Activated B cell treated with CpG ODN at 0.5 μM for 24 hours (primary cell): ENCODE results near the gene PITX3. TPM values are rescaled to one million over a fixed set of nuclear protein-coding genes. Genes with fewer than 3 reads are reported as not detected.

Experiments used
- ATAC-seq: fragments of 200-7000 bp; cut with Tn5 transposase; one replicate; pipeline ENCODE4 v1.10.0; 2021; ENCODE audit warnings: low read depth, mild to moderate bottlenecking, moderate library complexity
- CTCF ChIA-PET: fragments of 350-600 bp; sonication (Branson Sonifier 250); formaldehyde crosslinking; loops from one replicate; lab custom pipeline; 2021; ENCODE audit warnings: antibody characterized with exemption; lab: Charles Lee
- POLR2A ChIA-PET: fragments of 350-600 bp; sonication (Branson Sonifier 250); formaldehyde crosslinking; loops from one replicate; lab custom pipeline; 2021; ENCODE audit warnings: antibody characterized with exemption; lab: Charles Lee
- DNase-seq: peaks from one replicate; pipeline ENCODE4 v3.0.0; 2022
- H3K27ac Mint-ChIP-seq: one replicate; pipeline ENCODE4 v1.8.0; 2020; ENCODE audit warnings: mixed read lengths
- H3K27me3 Mint-ChIP-seq: one replicate; pipeline ENCODE4 v1.8.0; 2021; ENCODE audit warnings: mixed read lengths
- H3K36me3 Mint-ChIP-seq: one replicate; pipeline ENCODE4 v1.8.0; 2021; ENCODE audit warnings: low read depth, mixed read lengths
- H3K4me1 Mint-ChIP-seq: one replicate; pipeline ENCODE4 v1.8.0; 2021; ENCODE audit warnings: mixed read lengths
- H3K4me3 Mint-ChIP-seq: one replicate; pipeline ENCODE4 v1.8.0; 2020; ENCODE audit warnings: mild to moderate bottlenecking, mixed read lengths
- H3K9me3 Mint-ChIP-seq: one replicate; pipeline ENCODE4 v1.8.0; 2020; ENCODE audit warnings: mixed read lengths
- CTCF ChIP-seq: fragments of 200-600 bp; IDR thresholded peaks from one replicate; pipeline ENCODE4 v1.8.0; 2022; ENCODE audit warnings: antibody characterized with exemption, mild to moderate bottlenecking
- intact Hi-C: fragments of 100-400 bp; cut with micrococcal nuclease; formaldehyde crosslinking; loops from one replicate; pipeline ENCODE4 v1.15.1; 2024
- total RNA-seq: library from RNA; stranded (reverse); gene quantifications from 2 replicates; pipeline ENCODE4 v1.2.3, GENCODE V29; 2022

The PITX3 gene
- total RNA-seq, 1 donor from 2014 or later: not detected

- H3K4me3 Mint-ChIP-seq: peak overlapping the region; percentile 82
- intact Hi-C loops: loop anchor here (1.0 kb wide), 3 partner anchors 10 to 353 kb away; partner anchors contain the start of gene PITX3
- no peak overlapping the region for H3K27ac Mint-ChIP-seq
- no peaks in the 10 kb centered on the region for H3K9me3 Mint-ChIP-seq
- POLR2A ChIA-PET: interaction anchor here (0.8 to 3.1 kb wide), 12 partner anchors 9 to 231 kb away, joined by 3 to 33 read pairs (median 6); partner anchors contain the start of genes CUEDC2, FBXL15, GBF1 and NFKB2
- peaks cover 57% of the 10 kb centered on the region for H3K27me3 Mint-ChIP-seq
- no peaks in the 10 kb centered on the region for H3K36me3 Mint-ChIP-seq
- ATAC-seq: peak; percentile 65
- no peak for TF ChIP-seq CTCF
- peak; percentile 68 for DNase-seq
- CTCF ChIA-PET: interaction anchor here (0.9 to 7.0 kb wide), 16 partner anchors 9 to 364 kb away, joined by 3 to 232 read pairs (median 8); partner anchors contain the start of genes C10orf95, FBXL15, GBF1 and PITX3
- H3K4me1 Mint-ChIP-seq: peaks cover 14% of the 10 kb centered on the region
Measured at GRCh38 chr10:102231357-102232318, 9.7 kb downstream of the PITX3 start.

- ATAC-seq: no peak
- H3K27me3 Mint-ChIP-seq: peaks cover 61% of the 10 kb centered on the region
- DNase-seq: peak; percentile 53
- H3K27ac Mint-ChIP-seq: no peak overlapping the region
- peak overlapping the region; percentile 82 for H3K4me3 Mint-ChIP-seq
- intact Hi-C loops: loop anchor here (1.0 kb wide), 6 partner anchors 10 to 365 kb away; partner anchors contain the start of genes PITX3 and SUFU
- ChIA-PET POLR2A (interaction anchor here (0.8 to 3.1 kb wide), 10 partner anchors 10 to 202 kb away, joined by 3 to 33 read pairs (median 8); partner anchors contain the start of genes CUEDC2, FBXL15, GBF1 and NFKB2), CTCF (interaction anchor here (0.6 to 7.0 kb wide), 18 partner anchors 16 to 365 kb away, joined by 3 to 232 read pairs (median 8); partner anchors contain the start of genes C10orf95, FBXL15 and GBF1)
- no peak for TF ChIP-seq CTCF
- peaks cover 21% of the 10 kb centered on the region for H3K4me1 Mint-ChIP-seq
- no peaks in the 10 kb centered on the region for H3K36me3 Mint-ChIP-seq
- no peaks in the 10 kb centered on the region for H3K9me3 Mint-ChIP-seq
Measured at GRCh38 chr10:102230861-102231356, 10.4 kb downstream of the PITX3 start.

GRCh38 chr10:102230264-102230860 is 10.9 kb downstream of the PITX3 start:
- Mint-ChIP-seq H3K9me3 (no peaks in the 10 kb centered on the region), H3K27me3 (peaks cover 58% of the 10 kb centered on the region), H3K27ac (no peak overlapping the region), H3K4me3 (peak overlapping the region; percentile 82), H3K36me3 (no peaks in the 10 kb centered on the region), H3K4me1 (peaks cover 25% of the 10 kb centered on the region)
- peak; percentile 41 for DNase-seq
- ATAC-seq: peak; percentile 12
- intact Hi-C loops: loop anchor here (1.0 kb wide), 3 partner anchors 117 to 366 kb away; partner anchors contain the start of gene SUFU
- no peak for TF ChIP-seq CTCF
- POLR2A ChIA-PET: interaction anchor here (0.8 to 3.1 kb wide), 10 partner anchors 11 to 202 kb away, joined by 3 to 33 read pairs (median 8); partner anchors contain the start of genes CUEDC2, FBXL15, GBF1 and NFKB2
- CTCF ChIA-PET: interaction anchor here (0.6 to 7.0 kb wide), 32 partner anchors 10 to 368 kb away, joined by 3 to 232 read pairs (median 5); partner anchors contain the start of genes C10orf95, FBXL15, GBF1 and PITX3

GRCh38 chr10:102229810-102230263 is 11.5 kb downstream of the PITX3 start:
- DNase-seq (peak; percentile 83), ATAC-seq (peak; percentile 56)
- intact Hi-C loops: loop anchor here (1.0 to 5.0 kb wide), 9 partner anchors 15 to 366 kb away; partner anchors contain the start of genes GBF1 and SUFU
- Mint-ChIP-seq H3K4me1 (peaks cover 25% of the 10 kb centered on the region), H3K9me3 (no peaks in the 10 kb centered on the region), H3K4me3 (peak overlapping the region; percentile 82), H3K27ac (no peak overlapping the region), H3K27me3 (peaks cover 57% of the 10 kb centered on the region), H3K36me3 (no peaks in the 10 kb centered on the region)
- peak; percentile 72 for TF ChIP-seq CTCF
- CTCF ChIA-PET: interaction anchor here (0.7 to 7.0 kb wide), 33 partner anchors 9 to 368 kb away, joined by 3 to 232 read pairs (median 4); partner anchors contain the start of genes C10orf95, FBXL15, GBF1 and NOLC1
- POLR2A ChIA-PET: interaction anchor here (1.9 to 3.1 kb wide), 6 partner anchors 15 to 191 kb away, joined by 7 to 33 read pairs (median 16); partner anchors contain the start of genes FBXL15, GBF1 and NFKB2
